GM23338 (cell line): ENCODE measurements around the gene PDE4B. TPM values are rescaled to one million over a fixed set of nuclear protein-coding genes. Genes with fewer than 3 reads are reported as not detected.

ENCODE experiments used
- ATAC-seq: fragments of 200-7000 bp; cut with Tn5 transposase; 3 replicates; pipeline ENCODE4 v1.9.1; 2020
- DNase-seq: peaks from one replicate; pipeline ENCODE4 v3.0.0-alpha.2; 2015; ENCODE audit warnings: low spot score
- H2AFZ ChIP-seq: fragments of 200-600 bp; sonication (generic); 2 replicates; pipeline ENCODE4 v1.8.0; 2016; ENCODE audit warnings: antibody characterized with exemption, mild to moderate bottlenecking, moderate library complexity
- H3F3A ChIP-seq: fragments of 200-600 bp; sonication (generic); replicated peaks from 2 replicates; pipeline ENCODE4 v1.8.0; 2017; ENCODE audit warnings: antibody characterized with exemption, mixed run types, low read depth
- H3K27ac ChIP-seq: fragments of 200-600 bp; sonication (generic); 2 replicates; pipeline ENCODE4 v1.6.1; 2016; ENCODE audit warnings: low read depth
- H3K27me3 ChIP-seq: fragments of 200-600 bp; sonication (generic); 2 replicates; pipeline ENCODE4 v1.8.0; 2016; ENCODE audit warnings: mild to moderate bottlenecking, mixed run types, moderate library complexity; ENCODE audit not compliant: insufficient read depth
- H3K36me3 ChIP-seq: fragments of 200-600 bp; sonication (generic); 2 replicates; pipeline ENCODE4 v1.8.0; 2016; ENCODE audit warnings: mild to moderate bottlenecking; ENCODE audit not compliant: insufficient read depth
- H3K4me1 ChIP-seq: fragments of 200-600 bp; sonication (generic); 2 replicates; pipeline ENCODE4 v1.8.0; 2016; ENCODE audit warnings: mild to moderate bottlenecking, moderate library complexity; ENCODE audit not compliant: insufficient read depth
- H3K4me2 ChIP-seq: fragments of 200-600 bp; sonication (generic); 2 replicates; pipeline ENCODE4 v1.7.1; 2017; ENCODE audit warnings: mixed run types
- H3K4me3 ChIP-seq: fragments of 200-600 bp; sonication (generic); 2 replicates; pipeline ENCODE4 v1.6.1; 2016; ENCODE audit warnings: mixed run types
- H3K79me2 ChIP-seq: fragments of 200-600 bp; sonication (generic); replicated peaks from 2 replicates; pipeline ENCODE4 v1.8.0; 2017; ENCODE audit warnings: mild to moderate bottlenecking; ENCODE audit not compliant: insufficient read depth
- H3K9me2 ChIP-seq: fragments of 200-600 bp; sonication (generic); 2 replicates; pipeline ENCODE4 v1.8.0; 2017; ENCODE audit not compliant: insufficient read depth
- H4K20me1 ChIP-seq: fragments of 200-600 bp; sonication (generic); replicated peaks from 2 replicates; pipeline ENCODE4 v1.8.0; 2017; ENCODE audit warnings: mild to moderate bottlenecking; ENCODE audit not compliant: insufficient read depth
- H3K27ac Mint-ChIP-seq: 2 replicates; pipeline ENCODE4 v1.8.0; 2020; ENCODE audit warnings: inconsistent platforms, mild to moderate bottlenecking, moderate library complexity, mixed read lengths
- H3K27me3 Mint-ChIP-seq: 3 replicates; pipeline ENCODE4 v1.8.0; 2022; ENCODE audit warnings: low read depth, mild to moderate bottlenecking, moderate library complexity, mixed read lengths, inconsistent platforms; ENCODE audit not compliant: insufficient read depth, poor library complexity
- H3K36me3 Mint-ChIP-seq: 3 replicates; pipeline ENCODE4 v1.8.0; 2021; ENCODE audit warnings: low read depth, mild to moderate bottlenecking, inconsistent platforms, moderate library complexity, mixed read lengths
- H3K4me1 Mint-ChIP-seq: 3 replicates; pipeline ENCODE4 v1.8.0; 2020; ENCODE audit warnings: mild to moderate bottlenecking, inconsistent platforms, mixed read lengths
- H3K4me3 Mint-ChIP-seq: 3 replicates; pipeline ENCODE4 v1.8.0; 2021; ENCODE audit warnings: moderate library complexity, mild to moderate bottlenecking, inconsistent platforms, mixed read lengths
- H3K9me3 Mint-ChIP-seq: 3 replicates; pipeline ENCODE4 v1.8.0; 2020; ENCODE audit warnings: moderate library complexity, mild to moderate bottlenecking, inconsistent platforms, mixed read lengths
- CREB1 ChIP-seq: fragments of 250-450 bp; sonication (Bioruptor Pico); IDR thresholded peaks from 2 replicates; pipeline ENCODE4 v1.5.0; 2020; ENCODE audit warnings: low read depth, mild to moderate bottlenecking, moderate library complexity
- EZH2 ChIP-seq: fragments of 200-600 bp; sonication (generic); IDR thresholded peaks from one replicate; pipeline ENCODE4 v1.8.0; 2017; ENCODE audit warnings: antibody characterized with exemption, mild to moderate bottlenecking, low read depth; ENCODE audit not compliant: unreplicated experiment
- NANOG ChIP-seq: IDR thresholded peaks from 2 replicates; pipeline ENCODE4 v1.6.1; 2016; ENCODE audit warnings: antibody characterized with exemption, borderline replicate concordance
- POLR2AphosphoS5 ChIP-seq: IDR thresholded peaks from 2 replicates; pipeline ENCODE4 v1.6.1; 2016; ENCODE audit warnings: antibody characterized with exemption, low read depth
- STAT1 ChIP-seq: IDR thresholded peaks from one replicate; pipeline ENCODE4 v1.6.1; 2016; ENCODE audit warnings: antibody characterized with exemption; ENCODE audit not compliant: unreplicated experiment
- ZNF331 ChIP-seq: fragments of 250-450 bp; sonication (Bioruptor Pico); IDR thresholded peaks from 2 replicates; pipeline ENCODE4 v1.5.0; 2020; ENCODE audit warnings: low read depth, mild to moderate bottlenecking, moderate library complexity
- ZNF462 ChIP-seq: fragments of 250-450 bp; sonication (Bioruptor Pico); IDR thresholded peaks from 2 replicates; pipeline ENCODE4 v1.5.0; 2020; ENCODE audit warnings: mild to moderate bottlenecking, moderate library complexity
- polyA plus RNA-seq: library from polyadenylated mRNA; unstranded; fragments of >200 nt; fragmentation: Nextera tagmentation; extraction: Ambion mirVana; gene quantifications from 2 replicates; pipeline ENCODE4 v1.2.1, GENCODE V29; 2016
- total RNA-seq: library from RNA; depleted of rRNA; stranded (reverse); fragments of >200 nt; shearing (Covaris generic); gene quantifications from 2 replicates; pipeline ENCODE4 v1.2.3, GENCODE V29; 2014
- TF ChIP-seq, protein P1 (sequence below): IDR thresholded peaks from one replicate; pipeline ENCODE4 v1.6.1; 2018; ENCODE audit warnings: antibody characterized with exemption; ENCODE audit not compliant: unreplicated experiment

PDE4B gene
- total and polyA plus RNA-seq, 2 experiments from 2014 or later, result 14.0 to 25.6 TPM

DNA sequence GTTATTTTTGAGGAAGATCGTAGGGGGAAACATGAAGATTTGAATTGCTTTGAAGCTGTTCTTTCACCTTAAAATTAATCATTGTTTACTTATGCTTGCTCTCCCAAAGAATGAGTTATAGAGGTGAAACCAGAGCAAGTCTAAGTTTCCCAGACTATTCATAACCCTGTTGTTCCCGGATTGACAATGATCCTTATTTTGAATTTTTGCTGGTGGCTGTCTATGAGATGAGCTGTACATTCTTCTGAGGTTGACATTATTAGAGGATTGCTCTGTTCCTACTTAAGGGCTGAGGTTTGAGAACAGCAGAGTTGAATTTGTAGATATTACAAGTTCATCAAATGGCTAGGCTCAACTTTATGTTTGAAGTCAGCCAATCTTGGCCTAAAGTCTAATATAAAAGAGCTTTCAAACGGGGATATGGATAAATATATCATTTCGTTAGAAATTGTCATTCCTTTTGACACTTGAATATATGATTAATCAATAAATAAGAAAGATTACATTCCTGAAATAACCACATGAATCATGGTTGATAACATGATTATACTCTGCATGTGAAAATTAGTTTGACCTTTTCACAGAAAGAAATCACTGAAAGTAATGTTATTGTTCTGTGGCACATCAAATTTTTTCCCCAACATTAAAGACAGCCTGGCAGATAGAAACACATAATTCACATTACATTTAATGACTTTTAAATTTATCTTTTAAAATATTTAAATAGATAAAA lies 19.1 kb upstream of the PDE4B start:
- Histone ChIP-seq H3K4me1 (no peaks in the 10 kb centered on the region), H3K27ac (no peak overlapping the region), H2AFZ (no peak overlapping the region), H3K4me3 (no peak overlapping the region), H3K36me3 (no peaks in the 10 kb centered on the region), H3F3A (no peaks in the 10 kb centered on the region), H4K20me1 (no peaks in the 10 kb centered on the region), H3K4me2 (no peak overlapping the region), H3K79me2 (no peaks in the 10 kb centered on the region), H3K9me2 (no peaks in the 10 kb centered on the region), H3K27me3 (no peaks in the 10 kb centered on the region)
- no peaks in the 10 kb centered on the region for H3K36me3 Mint-ChIP-seq
- no peak for TF ChIP-seq EZH2
- no peak for TF ChIP-seq CREB1 (CRISPR knock-in tag)
- no peak for TF ChIP-seq STAT1
- TF ChIP-seq, protein P1, sequence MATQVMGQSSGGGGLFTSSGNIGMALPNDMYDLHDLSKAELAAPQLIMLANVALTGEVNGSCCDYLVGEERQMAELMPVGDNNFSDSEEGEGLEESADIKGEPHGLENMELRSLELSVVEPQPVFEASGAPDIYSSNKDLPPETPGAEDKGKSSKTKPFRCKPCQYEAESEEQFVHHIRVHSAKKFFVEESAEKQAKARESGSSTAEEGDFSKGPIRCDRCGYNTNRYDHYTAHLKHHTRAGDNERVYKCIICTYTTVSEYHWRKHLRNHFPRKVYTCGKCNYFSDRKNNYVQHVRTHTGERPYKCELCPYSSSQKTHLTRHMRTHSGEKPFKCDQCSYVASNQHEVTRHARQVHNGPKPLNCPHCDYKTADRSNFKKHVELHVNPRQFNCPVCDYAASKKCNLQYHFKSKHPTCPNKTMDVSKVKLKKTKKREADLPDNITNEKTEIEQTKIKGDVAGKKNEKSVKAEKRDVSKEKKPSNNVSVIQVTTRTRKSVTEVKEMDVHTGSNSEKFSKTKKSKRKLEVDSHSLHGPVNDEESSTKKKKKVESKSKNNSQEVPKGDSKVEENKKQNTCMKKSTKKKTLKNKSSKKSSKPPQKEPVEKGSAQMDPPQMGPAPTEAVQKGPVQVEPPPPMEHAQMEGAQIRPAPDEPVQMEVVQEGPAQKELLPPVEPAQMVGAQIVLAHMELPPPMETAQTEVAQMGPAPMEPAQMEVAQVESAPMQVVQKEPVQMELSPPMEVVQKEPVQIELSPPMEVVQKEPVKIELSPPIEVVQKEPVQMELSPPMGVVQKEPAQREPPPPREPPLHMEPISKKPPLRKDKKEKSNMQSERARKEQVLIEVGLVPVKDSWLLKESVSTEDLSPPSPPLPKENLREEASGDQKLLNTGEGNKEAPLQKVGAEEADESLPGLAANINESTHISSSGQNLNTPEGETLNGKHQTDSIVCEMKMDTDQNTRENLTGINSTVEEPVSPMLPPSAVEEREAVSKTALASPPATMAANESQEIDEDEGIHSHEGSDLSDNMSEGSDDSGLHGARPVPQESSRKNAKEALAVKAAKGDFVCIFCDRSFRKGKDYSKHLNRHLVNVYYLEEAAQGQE, result no peak
- TF ChIP-seq ZNF462, result no peak
- TF ChIP-seq NANOG, result no peak
- no peak for TF ChIP-seq ZNF331 (CRISPR knock-in tag)
- TF ChIP-seq POLR2AphosphoS5, result no peak
- H3K27ac Mint-ChIP-seq, result no peak overlapping the region
- no peak overlapping the region for H3K4me3 Mint-ChIP-seq
- DNase-seq, result no peak
- no peaks in the 10 kb centered on the region for H3K27me3 Mint-ChIP-seq
- ATAC-seq, result no peak
- no peaks in the 10 kb centered on the region for H3K4me1 Mint-ChIP-seq
- no peaks in the 10 kb centered on the region for H3K9me3 Mint-ChIP-seq
